K562 treated with DMSO at 1 percent for 4 hours (cell line): Measurements from ENCODE around the gene CFDP1. TPM values are rescaled to one million over a fixed set of nuclear protein-coding genes. Genes with fewer than 3 reads are reported as not detected.

Experiments
- total RNA-seq: library from RNA; unstranded; fragments of 300-600 nt; gene quantifications from 2 replicates; pipeline ENCODE4 v1.2.3, GENCODE V29; 2022; ENCODE audit not compliant: insufficient read depth

Gene CFDP1
- total RNA-seq = 17.9 and 20.0 TPM in 2 replicates

DNA sequence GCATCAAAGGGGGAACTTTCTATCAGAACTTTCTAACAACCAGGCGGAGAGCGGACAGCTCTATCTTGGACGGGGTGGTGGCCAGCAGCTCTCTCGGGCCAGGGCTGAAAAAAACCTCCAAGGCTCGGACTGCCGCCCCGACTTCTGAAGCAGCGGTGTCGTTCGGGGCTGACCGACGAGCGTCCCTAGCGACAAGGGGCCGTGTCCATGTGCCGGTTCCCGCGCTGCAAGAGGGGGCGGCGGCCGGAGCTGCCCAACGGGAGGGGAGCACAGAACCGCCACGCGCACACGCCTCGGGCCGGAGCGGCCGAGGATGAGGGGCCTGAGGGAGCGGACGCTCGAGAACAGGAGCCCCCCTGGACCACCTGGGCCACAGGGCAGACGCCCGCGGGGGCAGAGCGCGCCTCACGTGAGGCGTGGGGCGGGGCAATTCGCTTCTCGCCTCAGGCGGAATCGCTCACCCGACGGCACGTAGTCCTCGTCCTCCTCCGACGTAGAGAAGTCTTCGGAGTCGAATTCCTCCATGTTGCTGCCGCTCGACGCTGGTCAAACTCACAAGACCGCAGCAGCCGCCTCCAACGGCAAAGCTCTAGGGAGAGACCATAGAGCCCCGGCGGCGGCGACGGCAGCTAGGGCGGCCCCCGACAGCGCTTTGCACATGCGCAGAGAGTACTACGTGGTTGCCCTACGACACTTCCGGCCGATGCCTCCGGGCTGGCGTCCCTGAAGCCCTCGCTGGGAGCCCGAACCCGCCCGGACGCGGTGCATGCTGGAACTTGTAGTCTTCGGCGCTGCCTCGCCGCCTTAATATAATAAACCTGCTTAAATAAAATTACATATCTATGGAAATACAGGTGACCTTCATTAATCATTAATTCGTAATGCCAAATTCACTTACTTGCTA lies at the start of gene CFDP1:
Gene CFDP1 (minus strand): TSS at position 676 of the 904 bp plus-strand sequence. CDS start 151 bp downstream, at position 525.

DNA sequence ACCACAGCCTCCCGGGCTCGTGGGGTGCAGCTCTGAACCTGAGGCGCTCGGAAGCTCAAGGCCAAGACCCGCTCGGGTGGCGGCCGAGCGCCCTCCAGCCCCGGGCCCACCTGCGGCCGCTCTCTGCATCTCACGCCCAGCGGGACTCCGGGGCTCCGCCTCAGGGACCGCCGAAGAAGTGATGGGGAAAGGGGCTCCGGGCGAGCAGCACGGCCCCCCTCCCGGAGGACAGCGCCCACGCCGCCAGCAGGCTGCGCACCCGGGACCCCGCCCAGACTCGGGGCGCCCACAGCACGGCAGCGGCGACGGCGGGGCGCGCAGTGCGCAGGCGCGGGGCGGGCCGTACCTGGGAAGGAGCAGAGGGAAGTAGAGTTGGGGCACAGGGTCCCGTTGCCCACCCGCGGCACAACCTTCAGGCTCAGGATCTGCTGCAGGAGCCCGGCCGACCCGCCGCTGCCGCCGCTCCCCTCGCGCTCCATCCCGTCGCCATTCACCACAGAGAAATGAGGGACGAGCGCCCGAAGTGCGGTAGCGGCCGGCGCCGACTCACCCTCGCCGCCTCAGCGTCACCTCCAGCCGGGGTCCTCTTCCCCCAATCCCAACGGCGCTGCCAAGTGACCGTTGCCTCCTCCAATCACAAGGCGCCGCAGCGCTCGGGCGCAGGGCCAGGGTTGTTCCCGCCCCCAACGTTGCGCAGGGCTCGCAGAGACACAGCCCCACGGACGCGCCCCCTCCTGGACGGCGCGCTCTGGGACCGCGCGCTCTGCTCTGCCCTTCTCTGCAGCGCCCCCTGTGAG lies 31.0 kb upstream of the CFDP1 start, which contains the start of gene TMEM170A:
Gene TMEM170A (minus strand): TSS at position 568 of the 797 bp plus-strand sequence. CDS start 89 bp downstream, at position 479.

DNA sequence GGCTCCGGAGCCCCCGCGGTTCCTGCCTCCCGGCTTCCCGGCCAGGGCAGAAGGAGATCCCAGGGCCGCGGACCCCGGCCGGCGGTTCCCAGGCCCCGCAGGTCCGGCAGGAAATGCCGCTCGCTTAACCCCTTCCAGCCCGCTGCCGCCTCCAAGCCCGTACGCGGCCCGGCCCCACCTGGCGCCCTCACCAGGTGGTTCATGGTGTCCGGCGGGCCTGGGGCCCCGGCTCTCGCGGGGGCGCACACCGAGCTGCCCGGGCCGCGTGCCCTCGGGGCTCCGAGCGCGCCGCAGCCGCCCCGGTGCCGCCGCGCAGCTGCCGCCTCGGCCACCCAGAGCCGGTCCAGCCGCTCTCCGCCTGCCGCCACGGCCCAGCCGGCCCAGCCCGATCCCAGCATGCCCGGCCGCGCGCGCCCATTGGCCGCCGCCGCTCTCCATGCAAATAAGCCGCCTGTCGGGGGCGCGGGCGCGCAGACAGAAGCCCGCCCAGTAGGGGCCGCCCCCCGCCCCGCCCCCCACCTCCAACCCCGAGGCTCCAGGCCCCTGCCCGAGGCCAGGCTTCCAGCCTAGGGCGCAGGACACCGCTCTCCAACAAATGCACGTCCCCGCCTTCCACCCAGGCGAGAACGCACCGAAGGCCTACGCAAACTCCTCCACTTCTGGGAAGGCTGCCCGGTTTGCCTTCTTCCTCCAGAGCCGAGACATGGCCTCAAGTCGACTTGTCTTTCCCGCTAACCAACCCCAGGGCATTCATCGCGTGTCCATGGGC lies 181.8 kb downstream of the CFDP1 start, which contains the start of gene BCAR1:
Gene BCAR1 (minus strand): TSS at position 345 of the 769 bp plus-strand sequence. CDS start 142 bp downstream, at position 203.

Other genes with a start within 250 kb of the CFDP1 start
- not detected in 2 replicates for gene CTRB2, start 226.3 kb downstream of the CFDP1 start, total RNA-seq
- gene CTRB1, start 214.5 kb downstream of the CFDP1 start, total RNA-seq = not detected in 2 replicates
- gene BCAR1, start 181.9 kb downstream of the CFDP1 start, total RNA-seq = 18.9 and 22.9 TPM in 2 replicates
- gene TMEM170A, start 31.2 kb upstream of the CFDP1 start, total RNA-seq = 22.9 and 26.7 TPM in 2 replicates
- gene CHST6, start 61.9 kb upstream of the CFDP1 start, total RNA-seq = not detected in 2 replicates
- gene CHST5, start 102.6 kb upstream of the CFDP1 start, total RNA-seq = not detected in 2 replicates
- 4.6 and 8.3 TPM in 2 replicates for gene TMEM231, start 122.7 kb upstream of the CFDP1 start, total RNA-seq
- 158 and 169 TPM in 2 replicates for gene GABARAPL2, start 132.9 kb upstream of the CFDP1 start, total RNA-seq
- 14.1 and 21.9 TPM in 2 replicates for gene ADAT1, start 189.8 kb upstream of the CFDP1 start, total RNA-seq
- gene KARS1, start 214.2 kb upstream of the CFDP1 start, total RNA-seq = 138 and 146 TPM in 2 replicates
- 84.4 and 89.2 TPM in 2 replicates for gene TERF2IP, start 214.3 kb upstream of the CFDP1 start, total RNA-seq
- gene CPHXL2, start 243.5 kb upstream of the CFDP1 start, total RNA-seq = not detected in 2 replicates